ENCODE measurements around the gene MSRB1.

The MSRB1 gene

DNA sequence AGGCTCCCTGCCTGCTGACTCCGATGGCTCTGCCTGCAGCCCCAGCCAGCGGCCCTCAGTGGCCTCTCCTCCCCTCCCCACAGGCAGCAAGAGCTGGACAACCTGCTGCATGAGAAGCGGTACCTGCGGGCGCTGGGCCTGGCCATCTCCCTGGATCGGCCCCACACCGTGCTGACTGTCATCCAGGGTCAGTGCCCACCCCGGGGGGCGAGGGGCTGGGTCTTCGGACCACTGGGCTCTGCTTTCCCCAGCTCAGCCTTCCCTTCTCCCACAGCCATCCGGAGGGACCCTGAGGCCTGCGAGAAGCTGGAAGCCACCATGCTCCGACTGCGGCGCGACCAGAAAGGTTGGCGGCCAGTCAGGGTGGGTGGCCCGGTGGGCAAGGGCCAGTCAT lies 34.9 kb upstream of the MSRB1 start:
- Histone ChIP-seq H3K9me3 (ENCODE audit: insufficient read depth, low read length) (no peaks in the 10 kb centered on the region), H4K20me1 (ENCODE audit: low read depth, low read length) (no peaks in the 10 kb centered on the region), H3K4me2 (ENCODE audit: low read depth, low read length, poor library complexity, severe bottlenecking) (no peak overlapping the region), H3K9ac (ENCODE audit: low read length) (no peak overlapping the region), H3K27ac (ENCODE audit: low read depth, low read length) (no peak overlapping the region), H3K79me2 (ENCODE audit: insufficient read depth, low read length) (peaks cover 10% of the 10 kb centered on the region), H3K27me3 (ENCODE audit: low read length) (no peaks in the 10 kb centered on the region), H2AFZ (ENCODE audit: low read depth, low read length, severe bottlenecking) (no peak overlapping the region), H3K4me3 (ENCODE audit: insufficient read depth, low read length, poor library complexity, severe bottlenecking) (no peak overlapping the region), H3K36me3 (ENCODE audit: low read length) (no peaks in the 10 kb centered on the region), H3K9me2 (replicated peaks; ENCODE audit: insufficient read depth, low read length) (no peaks in the 10 kb centered on the region), H3F3A (ENCODE audit: insufficient read depth) (no peaks in the 10 kb centered on the region)
- TF ChIP-seq EZH2phosphoT487 (conservative IDR thresholded peaks at IDR 0.05; ENCODE audit: low read length): no peak
- TF ChIP-seq, protein P1, sequence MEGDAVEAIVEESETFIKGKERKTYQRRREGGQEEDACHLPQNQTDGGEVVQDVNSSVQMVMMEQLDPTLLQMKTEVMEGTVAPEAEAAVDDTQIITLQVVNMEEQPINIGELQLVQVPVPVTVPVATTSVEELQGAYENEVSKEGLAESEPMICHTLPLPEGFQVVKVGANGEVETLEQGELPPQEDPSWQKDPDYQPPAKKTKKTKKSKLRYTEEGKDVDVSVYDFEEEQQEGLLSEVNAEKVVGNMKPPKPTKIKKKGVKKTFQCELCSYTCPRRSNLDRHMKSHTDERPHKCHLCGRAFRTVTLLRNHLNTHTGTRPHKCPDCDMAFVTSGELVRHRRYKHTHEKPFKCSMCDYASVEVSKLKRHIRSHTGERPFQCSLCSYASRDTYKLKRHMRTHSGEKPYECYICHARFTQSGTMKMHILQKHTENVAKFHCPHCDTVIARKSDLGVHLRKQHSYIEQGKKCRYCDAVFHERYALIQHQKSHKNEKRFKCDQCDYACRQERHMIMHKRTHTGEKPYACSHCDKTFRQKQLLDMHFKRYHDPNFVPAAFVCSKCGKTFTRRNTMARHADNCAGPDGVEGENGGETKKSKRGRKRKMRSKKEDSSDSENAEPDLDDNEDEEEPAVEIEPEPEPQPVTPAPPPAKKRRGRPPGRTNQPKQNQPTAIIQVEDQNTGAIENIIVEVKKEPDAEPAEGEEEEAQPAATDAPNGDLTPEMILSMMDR (IDR thresholded peaks at IDR 0.05; ENCODE audit: insufficient read depth, low read length, poor library complexity, severe bottlenecking): no peak

DNA sequence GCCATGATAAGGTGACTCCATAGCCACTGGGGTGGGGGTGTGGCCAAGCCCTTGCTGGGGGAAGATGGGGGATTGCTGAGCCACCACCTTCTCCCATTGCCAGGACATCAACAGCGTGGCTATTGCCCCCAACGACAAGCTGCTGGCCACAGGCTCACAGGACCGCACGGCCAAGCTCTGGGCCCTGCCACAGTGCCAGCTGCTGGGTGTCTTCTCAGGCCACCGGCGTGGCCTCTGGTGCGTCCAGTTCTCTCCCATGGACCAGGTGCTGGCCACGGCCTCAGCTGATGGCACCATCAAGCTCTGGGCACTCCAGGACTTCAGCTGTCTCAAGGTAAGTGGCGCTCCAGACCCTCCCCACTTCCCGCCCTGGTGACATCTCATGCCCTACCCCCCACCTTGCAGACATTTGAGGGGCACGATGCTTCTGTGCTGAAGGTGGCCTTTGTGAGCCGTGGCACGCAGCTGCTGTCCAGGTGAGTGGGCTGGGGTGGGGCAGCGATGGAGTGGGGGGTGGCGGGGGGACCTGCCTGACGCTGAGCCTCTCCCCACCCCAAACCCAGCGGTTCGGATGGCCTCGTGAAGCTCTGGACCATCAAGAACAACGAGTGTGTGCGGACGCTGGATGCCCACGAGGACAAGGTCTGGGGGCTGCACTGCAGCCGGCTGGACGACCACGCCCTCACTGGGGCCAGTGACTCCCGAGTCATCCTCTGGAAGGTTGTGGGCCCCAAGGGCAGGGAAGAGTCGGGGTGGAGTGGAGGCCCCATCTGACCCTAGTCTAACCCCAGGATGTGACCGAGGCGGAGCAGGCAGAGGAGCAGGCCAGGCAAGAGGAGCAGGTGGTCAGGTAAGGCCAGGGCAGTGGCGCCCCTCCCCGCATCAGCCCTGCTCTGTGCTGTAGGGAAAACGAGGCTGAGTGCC lies 34.2 kb upstream of the MSRB1 start:
- Histone ChIP-seq H3K27ac (ENCODE audit: low read depth, low read length) (no peak overlapping the region), H3K27me3 (ENCODE audit: low read length) (no peaks in the 10 kb centered on the region), H2AFZ (ENCODE audit: low read depth, low read length, severe bottlenecking) (no peak overlapping the region), H3K4me3 (ENCODE audit: insufficient read depth, low read length, poor library complexity, severe bottlenecking) (no peak overlapping the region), H3K4me2 (ENCODE audit: low read depth, low read length, poor library complexity, severe bottlenecking) (no peak overlapping the region), H3K36me3 (ENCODE audit: low read length) (no peaks in the 10 kb centered on the region), H3K79me2 (ENCODE audit: insufficient read depth, low read length) (peaks cover 16% of the 10 kb centered on the region), H3K9ac (ENCODE audit: low read length) (no peak overlapping the region), H3F3A (ENCODE audit: insufficient read depth) (no peaks in the 10 kb centered on the region), H3K9me2 (replicated peaks; ENCODE audit: insufficient read depth, low read length) (no peaks in the 10 kb centered on the region), H3K9me3 (ENCODE audit: insufficient read depth, low read length) (no peaks in the 10 kb centered on the region), H4K20me1 (ENCODE audit: low read depth, low read length) (no peaks in the 10 kb centered on the region; the same call in 1 of the 2 replicates)
- TF ChIP-seq EZH2phosphoT487 (conservative IDR thresholded peaks at IDR 0.05; ENCODE audit: low read length): no peak
- TF ChIP-seq, protein P1 (IDR thresholded peaks at IDR 0.05; ENCODE audit: insufficient read depth, low read length, poor library complexity, severe bottlenecking): no peak

DNA sequence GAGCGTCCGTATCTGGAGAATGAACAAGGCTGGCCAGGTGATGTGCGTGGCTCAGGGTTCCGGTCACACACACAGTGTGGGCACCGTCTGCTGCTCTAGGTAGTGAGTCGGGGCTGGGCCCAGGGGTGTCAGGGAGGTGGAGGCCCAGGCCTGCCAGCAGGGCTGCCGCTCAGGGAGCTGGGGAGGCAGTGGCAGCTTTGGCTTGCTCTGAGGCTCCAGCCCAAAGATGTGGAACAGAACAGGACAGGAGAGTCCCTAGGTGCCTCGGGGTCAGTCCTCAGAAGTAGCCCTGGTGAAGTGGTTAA lies 33.2 kb upstream of the MSRB1 start:
- H3K4me3 ChIP-seq (ENCODE audit: insufficient read depth, low read length, poor library complexity, severe bottlenecking): no peak overlapping the region
- no peak overlapping the region for H3K27ac ChIP-seq (ENCODE audit: low read depth, low read length)
- no peaks in the 10 kb centered on the region for H3K9me2 ChIP-seq (replicated peaks; ENCODE audit: insufficient read depth, low read length)
- TF ChIP-seq EZH2phosphoT487 (conservative IDR thresholded peaks at IDR 0.05; ENCODE audit: low read length): no peak
- TF ChIP-seq, protein P1 (IDR thresholded peaks at IDR 0.05; ENCODE audit: insufficient read depth, low read length, poor library complexity, severe bottlenecking): no peak
- H3K4me2 ChIP-seq (ENCODE audit: low read depth, low read length, poor library complexity, severe bottlenecking): no peak overlapping the region
- H3K36me3 ChIP-seq (ENCODE audit: low read length): no peaks in the 10 kb centered on the region
- no peaks in the 10 kb centered on the region for H3F3A ChIP-seq (ENCODE audit: insufficient read depth)
- no peak overlapping the region for H3K9ac ChIP-seq (ENCODE audit: low read length)
- peaks cover 22% of the 10 kb centered on the region for H3K79me2 ChIP-seq (ENCODE audit: insufficient read depth, low read length)
- no peaks in the 10 kb centered on the region; the same call in 1 of the 2 replicates for H4K20me1 ChIP-seq (ENCODE audit: low read depth, low read length)
- no peak overlapping the region for H2AFZ ChIP-seq (ENCODE audit: low read depth, low read length, severe bottlenecking)
- no peaks in the 10 kb centered on the region for H3K27me3 ChIP-seq (ENCODE audit: low read length)
- no peaks in the 10 kb centered on the region for H3K9me3 ChIP-seq (ENCODE audit: insufficient read depth, low read length)
